Adrenal gland (tissue), 5 donors: ENCODE measurements around the gene PRPF31.

Experiments used
- CTCF ChIP-seq, 6 experiments: fragments of 450-650 bp in 4 of 6; fragments of 200-600 bp in 2 of 6; sonication (generic) in 1 of 6; IDR thresholded peaks; 1 replicate in 5 of 6; 2 replicates in 1 of 6; pipeline versions ENCODE4 v1.5.1 to v1.8.0; 2016 to 2021; ENCODE audit warnings: antibody characterized with exemption in 6 of 6, mild to moderate bottlenecking in 2 of 6, moderate library complexity in 1 of 6
- POLR2A ChIP-seq, 2 donors: fragments of 450-650 bp; IDR thresholded peaks; one replicate each; pipeline ENCODE4 v1.6.1; 2017; ENCODE audit warnings: antibody characterized with exemption in 2 of 2, mild to moderate bottlenecking in 2 of 2, moderate library complexity in 1 of 2
- donor health status: DM: no; HTN: no; CAD: no.

GRCh38 chr19:54173951-54174834 is 58.6 kb downstream of the PRPF31 start:
- TF ChIP-seq CTCF (IDR thresholded peaks at IDR 0.05) = no peak
- no peak for TF ChIP-seq POLR2A (IDR thresholded peaks at IDR 0.05)
